ENCODE results near the gene SCUBE1.

GRCh38 chr22:43376765-43377547 lies 33.8 kb upstream of the SCUBE1 start:
- TF ChIP-seq CTCF (conservative IDR thresholded peaks at IDR 0.05; ENCODE audit: low read depth in 2 of 2), result no peak
- no peak for TF ChIP-seq POLR2AphosphoS5 (IDR thresholded peaks at IDR 0.05; ENCODE audit: low read depth)
